ENCODE data around the gene CSNK2A2. TPM values are rescaled to one million over a fixed set of nuclear protein-coding genes. Genes with fewer than 3 reads are reported as not detected.

Gene CSNK2A2
- total RNA-seq, 1 donor from 2014 or later: 25.6 TPM

GRCh38 chr16:58116081-58116480 lies 81.8 kb downstream of the CSNK2A2 start:
- ATAC-seq (no peak), DNase-seq (ENCODE audit: low spot score) (no peak)

GRCh38 chr16:58114827-58115825 lies 82.8 kb downstream of the CSNK2A2 start:
- DNase-seq (ENCODE audit: low spot score) (no peak), ATAC-seq (peak; percentile 25)

- ATAC-seq: no peak
- DNase-seq (ENCODE audit: low spot score): no peak
These were observed 86.6 kb downstream of the CSNK2A2 start for GRCh38 chr16:58111302-58111627.

- DNase-seq (ENCODE audit: low spot score): no peak
- ATAC-seq: no peak
These were observed 87.2 kb downstream of the CSNK2A2 start for GRCh38 chr16:58110571-58111301.

- DNase-seq (ENCODE audit: low spot score): no peak
- no peak for ATAC-seq
These were observed 88.0 kb downstream of the CSNK2A2 start for GRCh38 chr16:58109881-58110280.

- no peak for ATAC-seq
- no peak for DNase-seq (ENCODE audit: low spot score)
These were observed 88.6 kb downstream of the CSNK2A2 start for GRCh38 chr16:58109330-58109729.

Other genes starting within 250 kb of the CSNK2A2 start
- gene CNGB1, start 227.0 kb downstream of the CSNK2A2 start, total RNA-seq: not detected
- gene ZNF319, start 197.4 kb downstream of the CSNK2A2 start, total RNA-seq: 3.6 TPM
- 28.4 TPM for gene USB1, start 196.7 kb downstream of the CSNK2A2 start, total RNA-seq
- 39.5 TPM for gene MMP15, start 172.4 kb downstream of the CSNK2A2 start, total RNA-seq
- 19.2 TPM for gene CFAP20, start 68.7 kb downstream of the CSNK2A2 start, total RNA-seq
- gene PRSS54, start 96.9 kb upstream of the CSNK2A2 start, total RNA-seq: not detected
- 1.9 TPM for gene GINS3, start 194.4 kb upstream of the CSNK2A2 start, total RNA-seq

Measured in left lobe of liver (tissue), 2 donors.